ENCODE results near the gene CX3CL1. TPM values are rescaled to one million over a fixed set of nuclear protein-coding genes. Genes with fewer than 3 reads are reported as not detected.

Gene CX3CL1
- total RNA-seq, 1 experiment from 2014 or later, result not detected

GRCh38 chr16:57383276-57384247, 11.3 kb downstream of the CX3CL1 start:
- no TSS peak for BruUV-seq (replicated peaks)
- Histone ChIP-seq H4K20me1 (ENCODE audit: insufficient read depth) (no peaks in the 10 kb centered on the region), H3K36me3 (ENCODE audit: low read depth) (no peaks in the 10 kb centered on the region), H3K9me3 (ENCODE audit: insufficient read depth, low read depth) (no peaks in the 10 kb centered on the region), H3F3A (ENCODE audit: insufficient read depth, low read depth) (peaks cover 18% of the 10 kb centered on the region; the same call in 1 of the 2 replicates), H2AFZ (no peak overlapping the region), H3K9me2 (ENCODE audit: insufficient read depth) (no peaks in the 10 kb centered on the region), H3K4me3 (no peak overlapping the region), H3K27ac (no peak overlapping the region), H3K27me3 (ENCODE audit: insufficient read depth, low read depth) (no peaks in the 10 kb centered on the region), H3K79me2 (ENCODE audit: low read depth) (no peaks in the 10 kb centered on the region), H3K4me2 (no peak overlapping the region), H3K4me1 (replicated peaks; ENCODE audit: insufficient read depth) (peaks cover 36% of the 10 kb centered on the region)
- no peak for TF ChIP-seq EZH2 (IDR thresholded peaks at IDR 0.05; ENCODE audit: low read depth)
- TF ChIP-seq, protein P1, sequence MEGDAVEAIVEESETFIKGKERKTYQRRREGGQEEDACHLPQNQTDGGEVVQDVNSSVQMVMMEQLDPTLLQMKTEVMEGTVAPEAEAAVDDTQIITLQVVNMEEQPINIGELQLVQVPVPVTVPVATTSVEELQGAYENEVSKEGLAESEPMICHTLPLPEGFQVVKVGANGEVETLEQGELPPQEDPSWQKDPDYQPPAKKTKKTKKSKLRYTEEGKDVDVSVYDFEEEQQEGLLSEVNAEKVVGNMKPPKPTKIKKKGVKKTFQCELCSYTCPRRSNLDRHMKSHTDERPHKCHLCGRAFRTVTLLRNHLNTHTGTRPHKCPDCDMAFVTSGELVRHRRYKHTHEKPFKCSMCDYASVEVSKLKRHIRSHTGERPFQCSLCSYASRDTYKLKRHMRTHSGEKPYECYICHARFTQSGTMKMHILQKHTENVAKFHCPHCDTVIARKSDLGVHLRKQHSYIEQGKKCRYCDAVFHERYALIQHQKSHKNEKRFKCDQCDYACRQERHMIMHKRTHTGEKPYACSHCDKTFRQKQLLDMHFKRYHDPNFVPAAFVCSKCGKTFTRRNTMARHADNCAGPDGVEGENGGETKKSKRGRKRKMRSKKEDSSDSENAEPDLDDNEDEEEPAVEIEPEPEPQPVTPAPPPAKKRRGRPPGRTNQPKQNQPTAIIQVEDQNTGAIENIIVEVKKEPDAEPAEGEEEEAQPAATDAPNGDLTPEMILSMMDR (conservative IDR thresholded peaks at IDR 0.05), result no peak
- CTCF ChIA-PET, result no interaction called here
- POLR2A ChIA-PET (ENCODE audit: unreplicated experiment), result no interaction called here
- peak in 1 of 2 experiments; percentile 52 for DNase-seq
- intact Hi-C loops (cut with micrococcal nuclease; ENCODE audit: unreplicated experiment), result no loop called here

DNA sequence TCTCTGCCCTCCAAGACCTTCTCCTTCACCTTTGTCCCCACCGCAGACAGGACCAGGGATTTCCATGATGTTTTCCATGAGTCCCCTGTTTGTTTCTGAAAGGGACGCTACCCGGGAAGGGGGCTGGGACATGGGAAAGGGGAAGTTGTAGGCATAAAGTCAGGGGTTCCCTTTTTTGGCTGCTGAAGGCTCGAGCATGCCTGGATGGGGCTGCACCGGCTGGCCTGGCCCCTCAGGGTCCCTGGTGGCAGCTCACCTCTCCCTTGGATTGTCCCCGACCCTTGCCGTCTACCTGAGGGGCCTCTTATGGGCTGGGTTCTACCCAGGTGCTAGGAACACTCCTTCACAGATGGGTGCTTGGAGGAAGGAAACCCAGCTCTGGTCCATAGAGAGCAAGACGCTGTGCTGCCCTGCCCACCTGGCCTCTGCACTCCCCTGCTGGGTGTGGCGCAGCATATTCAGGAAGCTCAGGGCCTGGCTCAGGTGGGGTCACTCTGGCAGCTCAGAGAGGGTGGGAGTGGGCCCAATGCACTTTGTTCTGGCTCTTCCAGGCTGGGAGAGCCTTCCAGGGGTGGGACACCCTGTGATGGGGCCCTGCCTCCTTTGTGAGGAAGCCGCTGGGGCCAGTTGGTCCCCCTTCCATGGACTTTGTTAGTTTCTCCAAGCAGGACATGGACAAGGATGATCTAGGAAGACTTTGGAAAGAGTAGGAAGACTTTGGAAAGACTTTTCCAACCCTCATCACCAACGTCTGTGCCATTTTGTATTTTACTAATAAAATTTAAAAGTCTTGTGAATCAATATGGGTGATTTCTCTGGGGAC, 12.2 kb downstream of the CX3CL1 start:
- H3K9me3 ChIP-seq (ENCODE audit: insufficient read depth, low read depth), result no peaks in the 10 kb centered on the region
- TF ChIP-seq, protein P1 (conservative IDR thresholded peaks at IDR 0.05), result no peak
- no peak for TF ChIP-seq EZH2 (IDR thresholded peaks at IDR 0.05; ENCODE audit: low read depth)
- H3K4me1 ChIP-seq (replicated peaks; ENCODE audit: insufficient read depth), result peaks cover 36% of the 10 kb centered on the region
- H3K36me3 ChIP-seq (ENCODE audit: low read depth), result no peaks in the 10 kb centered on the region
- H3K27ac ChIP-seq, result no peak overlapping the region
- H3K4me2 ChIP-seq, result no peak overlapping the region
- H3K79me2 ChIP-seq (ENCODE audit: low read depth), result no peaks in the 10 kb centered on the region
- peaks cover 18% of the 10 kb centered on the region; the same call in 1 of the 2 replicates for H3F3A ChIP-seq (ENCODE audit: insufficient read depth, low read depth)
- no peaks in the 10 kb centered on the region for H4K20me1 ChIP-seq (ENCODE audit: insufficient read depth)
- intact Hi-C loops (cut with micrococcal nuclease; ENCODE audit: unreplicated experiment), result no loop called here
- POLR2A ChIA-PET (ENCODE audit: unreplicated experiment), result no interaction called here
- H3K27me3 ChIP-seq (ENCODE audit: insufficient read depth, low read depth), result no peaks in the 10 kb centered on the region
- H3K9me2 ChIP-seq (ENCODE audit: insufficient read depth), result no peaks in the 10 kb centered on the region
- no peak for DNase-seq
- H2AFZ ChIP-seq, result no peak overlapping the region
- CTCF ChIA-PET, result no interaction called here
- BruUV-seq (replicated peaks), result no TSS peak
- no peak overlapping the region for H3K4me3 ChIP-seq

GRCh38 chr16:57385083-57385482, 12.8 kb downstream of the CX3CL1 start:
- no peaks in the 10 kb centered on the region for H3K9me2 ChIP-seq (ENCODE audit: insufficient read depth)
- no peaks in the 10 kb centered on the region for H3K36me3 ChIP-seq (ENCODE audit: low read depth)
- H3K27ac ChIP-seq, result no peak overlapping the region
- no TSS peak for BruUV-seq (replicated peaks)
- H3K9me3 ChIP-seq (ENCODE audit: insufficient read depth, low read depth), result no peaks in the 10 kb centered on the region
- H3K79me2 ChIP-seq (ENCODE audit: low read depth), result no peaks in the 10 kb centered on the region
- H2AFZ ChIP-seq, result no peak overlapping the region
- TF ChIP-seq, protein P1 (conservative IDR thresholded peaks at IDR 0.05), result no peak
- no peak overlapping the region for H3K4me3 ChIP-seq
- intact Hi-C loops (cut with micrococcal nuclease; ENCODE audit: unreplicated experiment), result no loop called here
- no peak overlapping the region for H3K4me2 ChIP-seq
- ChIA-PET CTCF (no interaction called here), POLR2A (ENCODE audit: unreplicated experiment) (no interaction called here)
- peaks cover 13% of the 10 kb centered on the region; the same call in 1 of the 2 replicates for H3F3A ChIP-seq (ENCODE audit: insufficient read depth, low read depth)
- DNase-seq, result no peak
- no peaks in the 10 kb centered on the region for H3K27me3 ChIP-seq (ENCODE audit: insufficient read depth, low read depth)
- no peaks in the 10 kb centered on the region for H4K20me1 ChIP-seq (ENCODE audit: insufficient read depth)
- peaks cover 33% of the 10 kb centered on the region for H3K4me1 ChIP-seq (replicated peaks; ENCODE audit: insufficient read depth)

All from PC-9 (cell line).